ENCODE measurements around the gene TUBA3D.
"Not testable (repeated sequence)": the region's sequence is repeated elsewhere in the genome, so short reads cannot be mapped to it uniquely, and the experiment has no call there.

Gene TUBA3D

DNA sequence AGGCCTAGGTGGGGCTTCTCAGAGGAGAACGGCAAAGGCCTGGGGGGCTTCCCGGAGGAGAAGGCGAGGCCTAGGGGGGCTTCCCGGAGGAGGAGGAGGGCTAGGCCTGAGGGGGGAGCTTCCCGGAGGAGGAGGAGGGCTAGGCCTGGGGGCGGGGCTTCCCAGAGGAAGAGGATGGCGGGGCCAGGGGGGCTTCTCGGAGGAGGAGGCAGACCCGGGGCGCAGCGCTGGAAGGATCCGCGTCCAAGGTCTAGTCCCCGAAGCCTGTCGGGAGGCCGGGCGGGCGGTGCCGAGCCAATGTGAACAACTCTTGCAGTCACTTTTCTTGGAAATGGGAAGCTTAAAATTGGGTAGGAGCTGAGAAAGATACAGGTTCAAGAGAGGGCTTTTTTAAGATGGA lies 30.0 kb upstream of the TUBA3D start:
- H3K36me3 ChIP-seq (ENCODE audit: control insufficient read depth, insufficient read depth, low read length), result no peaks in the 10 kb centered on the region
- H3K9me3 ChIP-seq (ENCODE audit: control insufficient read depth, low read length), result no peaks in the 10 kb centered on the region
- H3K4me1 ChIP-seq, result no peaks in the 10 kb centered on the region
- no peak overlapping the region for H3K27ac ChIP-seq
- H3K4me2 ChIP-seq (ENCODE audit: low read length), result no peak overlapping the region
- no peaks in the 10 kb centered on the region for H3K79me2 ChIP-seq
- no peaks in the 10 kb centered on the region for H3K27me3 ChIP-seq (ENCODE audit: control insufficient read depth, insufficient read depth, low read length)
- no peak overlapping the region for H2AFZ ChIP-seq
- no peak overlapping the region for H3K4me3 ChIP-seq (ENCODE audit: low read depth, low read length)
- no peak overlapping the region for H3K9ac ChIP-seq
- TF ChIP-seq, protein P1, sequence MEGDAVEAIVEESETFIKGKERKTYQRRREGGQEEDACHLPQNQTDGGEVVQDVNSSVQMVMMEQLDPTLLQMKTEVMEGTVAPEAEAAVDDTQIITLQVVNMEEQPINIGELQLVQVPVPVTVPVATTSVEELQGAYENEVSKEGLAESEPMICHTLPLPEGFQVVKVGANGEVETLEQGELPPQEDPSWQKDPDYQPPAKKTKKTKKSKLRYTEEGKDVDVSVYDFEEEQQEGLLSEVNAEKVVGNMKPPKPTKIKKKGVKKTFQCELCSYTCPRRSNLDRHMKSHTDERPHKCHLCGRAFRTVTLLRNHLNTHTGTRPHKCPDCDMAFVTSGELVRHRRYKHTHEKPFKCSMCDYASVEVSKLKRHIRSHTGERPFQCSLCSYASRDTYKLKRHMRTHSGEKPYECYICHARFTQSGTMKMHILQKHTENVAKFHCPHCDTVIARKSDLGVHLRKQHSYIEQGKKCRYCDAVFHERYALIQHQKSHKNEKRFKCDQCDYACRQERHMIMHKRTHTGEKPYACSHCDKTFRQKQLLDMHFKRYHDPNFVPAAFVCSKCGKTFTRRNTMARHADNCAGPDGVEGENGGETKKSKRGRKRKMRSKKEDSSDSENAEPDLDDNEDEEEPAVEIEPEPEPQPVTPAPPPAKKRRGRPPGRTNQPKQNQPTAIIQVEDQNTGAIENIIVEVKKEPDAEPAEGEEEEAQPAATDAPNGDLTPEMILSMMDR (IDR thresholded peaks at IDR 0.05), result no peak

- not testable (repeated sequence) for H3K36me3 ChIP-seq (ENCODE audit: control insufficient read depth, insufficient read depth, low read length); H3K27me3 ChIP-seq (ENCODE audit: control insufficient read depth, insufficient read depth, low read length); H3K4me2 ChIP-seq (ENCODE audit: low read length); H3K27ac ChIP-seq; H3K79me2 ChIP-seq; H3K9ac ChIP-seq; H3K4me3 ChIP-seq (ENCODE audit: low read depth, low read length); H2AFZ ChIP-seq; H3K4me1 ChIP-seq; H3K9me3 ChIP-seq (ENCODE audit: control insufficient read depth, low read length)
Measured at GRCh38 chr2:131447981-131448380, 27.9 kb upstream of the TUBA3D start.

DNA sequence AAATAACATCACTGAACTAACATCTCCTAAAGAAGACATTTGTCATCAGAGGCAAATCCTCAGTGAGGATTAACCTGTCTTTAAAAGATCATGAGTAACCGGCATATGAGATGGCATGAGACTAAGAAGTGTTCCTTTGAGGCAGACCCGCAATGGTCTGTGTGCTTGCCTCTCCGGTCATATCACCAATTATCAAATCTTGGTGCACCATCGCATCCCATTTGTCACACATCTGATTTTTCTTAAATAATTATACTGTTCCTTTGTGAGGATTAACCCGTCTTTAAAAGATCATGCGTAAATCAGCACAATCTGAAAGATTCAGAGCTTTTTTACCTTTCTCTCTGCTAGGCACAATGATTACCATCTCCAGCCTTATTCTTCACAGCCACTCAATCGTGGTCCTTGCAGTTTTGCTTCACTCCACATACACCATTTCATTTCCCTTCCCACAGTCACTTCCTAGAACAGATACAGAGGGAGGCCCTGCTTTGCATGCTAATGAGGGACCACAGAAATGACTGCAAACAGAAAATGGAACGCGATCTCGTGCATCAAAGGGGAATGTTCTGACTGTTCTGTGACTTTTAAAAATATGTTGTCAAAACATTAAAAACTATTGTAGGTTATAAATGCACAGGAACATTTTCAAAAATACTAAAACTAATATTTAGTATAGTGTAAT lies 24.5 kb upstream of the TUBA3D start:
- H3K4me1 ChIP-seq; H3K4me2 ChIP-seq (ENCODE audit: low read length); H2AFZ ChIP-seq; H3K27me3 ChIP-seq (ENCODE audit: control insufficient read depth, insufficient read depth, low read length); H3K27ac ChIP-seq; H3K79me2 ChIP-seq; H3K4me3 ChIP-seq (ENCODE audit: low read depth, low read length); H3K9ac ChIP-seq; H3K36me3 ChIP-seq (ENCODE audit: control insufficient read depth, insufficient read depth, low read length); H3K9me3 ChIP-seq (ENCODE audit: control insufficient read depth, low read length): not testable (repeated sequence)

DNA sequence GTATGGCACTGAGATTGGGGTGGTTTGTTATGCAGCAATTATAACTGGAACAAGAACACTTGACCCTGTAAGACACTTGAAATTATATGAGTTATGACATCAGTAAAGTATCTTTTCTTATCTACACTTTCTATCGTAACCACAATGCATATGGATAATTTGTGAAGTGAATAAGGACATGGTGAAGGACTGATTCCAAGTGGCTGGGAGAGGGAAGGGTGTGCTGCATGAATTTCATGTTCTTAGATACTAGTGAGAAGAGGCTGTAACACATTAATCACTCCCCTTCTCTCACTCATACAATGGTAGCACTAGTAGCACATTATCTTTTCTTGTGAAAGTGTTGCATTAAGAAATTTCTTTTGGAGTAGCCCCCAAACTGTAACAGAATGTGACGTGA lies 21.0 kb upstream of the TUBA3D start:
- not testable (repeated sequence) for H3K36me3 ChIP-seq (ENCODE audit: control insufficient read depth, insufficient read depth, low read length); H3K9me3 ChIP-seq (ENCODE audit: control insufficient read depth, low read length); H3K9ac ChIP-seq; H3K4me3 ChIP-seq (ENCODE audit: low read depth, low read length); H3K4me1 ChIP-seq; H3K4me2 ChIP-seq (ENCODE audit: low read length); H3K27me3 ChIP-seq (ENCODE audit: control insufficient read depth, insufficient read depth, low read length); H3K79me2 ChIP-seq; H2AFZ ChIP-seq; H3K27ac ChIP-seq

DNA sequence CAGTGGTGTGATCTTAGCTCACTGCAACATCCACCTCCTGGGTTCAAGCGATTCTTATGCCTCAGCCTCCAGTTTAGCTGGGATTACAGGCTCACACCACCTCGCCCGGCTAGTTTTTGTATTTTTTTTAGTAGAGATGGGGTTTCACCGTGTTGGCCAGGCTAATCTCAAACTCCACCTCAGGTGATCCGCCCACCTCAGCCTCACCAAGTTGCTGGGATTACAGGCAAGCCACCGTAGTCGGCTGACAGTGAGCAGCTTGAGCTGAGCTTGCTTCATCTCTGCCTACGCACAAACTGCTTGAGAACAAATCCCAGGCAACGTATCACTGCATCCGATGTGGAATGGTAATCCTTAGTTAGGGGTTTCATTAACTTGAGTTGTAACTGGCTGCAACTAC lies 8.2 kb upstream of the TUBA3D start:
- not testable (repeated sequence) for H2AFZ ChIP-seq; H3K4me3 ChIP-seq (ENCODE audit: low read depth, low read length); H3K27me3 ChIP-seq (ENCODE audit: control insufficient read depth, insufficient read depth, low read length); H3K4me1 ChIP-seq; H3K36me3 ChIP-seq (ENCODE audit: control insufficient read depth, insufficient read depth, low read length); H3K27ac ChIP-seq; H3K4me2 ChIP-seq (ENCODE audit: low read length); H3K9me3 ChIP-seq (ENCODE audit: control insufficient read depth, low read length); H3K9ac ChIP-seq; H3K79me2 ChIP-seq

GRCh38 chr2:131470944-131471343 lies 5.0 kb upstream of the TUBA3D start:
- H3K79me2 ChIP-seq; H3K27me3 ChIP-seq (ENCODE audit: control insufficient read depth, insufficient read depth, low read length); H3K27ac ChIP-seq; H3K4me3 ChIP-seq (ENCODE audit: low read depth, low read length); H2AFZ ChIP-seq; H3K36me3 ChIP-seq (ENCODE audit: control insufficient read depth, insufficient read depth, low read length); H3K4me2 ChIP-seq (ENCODE audit: low read length); H3K4me1 ChIP-seq; H3K9ac ChIP-seq; H3K9me3 ChIP-seq (ENCODE audit: control insufficient read depth, low read length): not testable (repeated sequence)

DNA sequence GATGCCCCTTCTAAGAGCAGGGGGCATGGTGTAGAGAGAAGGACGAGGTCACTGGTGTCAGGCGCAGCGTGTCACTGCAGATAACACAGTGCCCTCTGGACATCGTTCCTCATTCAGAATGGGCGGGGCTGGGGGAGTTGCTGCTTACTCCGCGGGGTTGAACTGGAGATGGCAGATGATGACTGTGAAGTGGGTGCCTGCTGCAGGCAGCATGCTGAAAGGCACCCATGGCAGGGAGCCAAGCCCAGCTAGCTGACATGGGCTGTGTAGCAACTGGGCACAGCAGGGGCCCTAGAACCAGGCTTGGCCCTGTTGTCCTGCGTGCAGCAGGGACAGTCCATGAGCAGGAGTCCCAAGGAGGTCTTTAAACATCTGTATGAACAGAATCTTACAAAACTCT lies 4.3 kb upstream of the TUBA3D start:
- not testable (repeated sequence) for H3K4me1 ChIP-seq; H3K4me3 ChIP-seq (ENCODE audit: low read depth, low read length); H3K9me3 ChIP-seq (ENCODE audit: control insufficient read depth, low read length); H3K79me2 ChIP-seq; H3K9ac ChIP-seq; H3K27ac ChIP-seq; H3K36me3 ChIP-seq (ENCODE audit: control insufficient read depth, insufficient read depth, low read length); H2AFZ ChIP-seq; H3K4me2 ChIP-seq (ENCODE audit: low read length); H3K27me3 ChIP-seq (ENCODE audit: control insufficient read depth, insufficient read depth, low read length)

GRCh38 chr2:131473266-131473665 lies 2.7 kb upstream of the TUBA3D start:
- not testable (repeated sequence) for H3K27ac ChIP-seq; H3K4me2 ChIP-seq (ENCODE audit: low read length); H3K36me3 ChIP-seq (ENCODE audit: control insufficient read depth, insufficient read depth, low read length); H3K79me2 ChIP-seq; H3K9ac ChIP-seq; H3K4me3 ChIP-seq (ENCODE audit: low read depth, low read length); H3K27me3 ChIP-seq (ENCODE audit: control insufficient read depth, insufficient read depth, low read length); H3K9me3 ChIP-seq (ENCODE audit: control insufficient read depth, low read length); H2AFZ ChIP-seq; H3K4me1 ChIP-seq

DNA sequence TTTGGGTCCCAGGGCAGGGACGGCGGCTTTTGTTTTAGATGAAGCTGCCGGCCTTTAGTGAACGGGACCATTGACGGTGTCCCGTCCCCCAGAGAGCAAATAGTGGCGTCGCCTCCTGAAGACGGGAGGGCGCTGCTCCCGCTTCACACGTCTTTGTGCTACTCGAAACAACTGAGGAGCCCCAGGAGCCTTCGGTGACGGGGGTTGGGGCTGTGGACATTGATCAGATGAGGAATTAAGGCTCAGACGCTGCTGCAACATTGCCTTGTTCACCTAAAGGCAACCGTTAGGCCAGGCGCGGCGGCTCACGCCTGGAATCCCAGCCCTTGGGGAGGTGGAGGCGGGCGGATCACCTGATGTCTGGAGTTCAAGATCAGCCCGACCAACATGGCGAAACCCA lies 444 bp downstream of the TUBA3D start:
- H3K36me3 ChIP-seq (ENCODE audit: control insufficient read depth, insufficient read depth, low read length); H3K79me2 ChIP-seq; H3K4me1 ChIP-seq; H3K4me3 ChIP-seq (ENCODE audit: low read depth, low read length); H3K9ac ChIP-seq; H3K9me3 ChIP-seq (ENCODE audit: control insufficient read depth, low read length); H3K27me3 ChIP-seq (ENCODE audit: control insufficient read depth, insufficient read depth, low read length); H3K27ac ChIP-seq; H2AFZ ChIP-seq; H3K4me2 ChIP-seq (ENCODE audit: low read length): not testable (repeated sequence)

- not testable (repeated sequence) for H3K27me3 ChIP-seq (ENCODE audit: control insufficient read depth, insufficient read depth, low read length); H3K4me3 ChIP-seq (ENCODE audit: low read depth, low read length); H3K4me1 ChIP-seq; H3K4me2 ChIP-seq (ENCODE audit: low read length); H3K79me2 ChIP-seq; H3K36me3 ChIP-seq (ENCODE audit: control insufficient read depth, insufficient read depth, low read length); H3K9ac ChIP-seq; H3K27ac ChIP-seq; H2AFZ ChIP-seq; H3K9me3 ChIP-seq (ENCODE audit: control insufficient read depth, low read length)
Measured at GRCh38 chr2:131477227-131477626, 1.3 kb downstream of the TUBA3D start.

Data from parathyroid adenoma (tissue), 2 donors.